H1 (cell line): ENCODE measurements around the gene DLG5. TPM values are rescaled to one million over a fixed set of nuclear protein-coding genes. Genes with fewer than 3 reads are reported as not detected.

Experiments used
- CREB1 ChIP-seq: IDR thresholded peaks from 2 replicates; pipeline ENCODE4 v1.6.1; 2012; ENCODE audit warnings: inconsistent platforms
- EZH2 ChIP-seq: fragments of 200-600 bp; sonication (generic); IDR thresholded peaks from 2 replicates; pipeline ENCODE4 v1.7.1; 2012; ENCODE audit warnings: low read depth, mild to moderate bottlenecking, moderate library complexity, low read length, inconsistent platforms; ENCODE audit not compliant: severe bottlenecking
- GABPA ChIP-seq: IDR thresholded peaks from 2 replicates; pipeline ENCODE4 v1.6.1; 2011; ENCODE audit warnings: mild to moderate bottlenecking, low read length, moderate library complexity, borderline replicate concordance; ENCODE audit not compliant: insufficient read depth
- HDAC6 ChIP-seq: IDR thresholded peaks from one replicate; pipeline ENCODE4 v1.7.1; 2012; ENCODE audit warnings: low read depth, mild to moderate bottlenecking, inconsistent platforms, low read length, moderate library complexity
- KDM1A ChIP-seq: fragments of 200-600, 300-600 bp; sonication (generic); IDR thresholded peaks from 2 replicates; pipeline ENCODE4 v1.7.1; 2016; ENCODE audit warnings: mild to moderate bottlenecking, low read length, borderline replicate concordance
- RNF2 ChIP-seq: fragments of 200-900, 300-1000 bp; sonication (generic); IDR thresholded peaks from 2 replicates; pipeline ENCODE4 v1.7.1; 2016; ENCODE audit warnings: borderline replicate concordance, low read depth, mild to moderate bottlenecking, antibody characterized with exemption, low read length; ENCODE audit not compliant: poor library complexity, severe bottlenecking; ENCODE audit errors: missing control alignments
- SP1 ChIP-seq: IDR thresholded peaks from 2 replicates; pipeline ENCODE4 v1.6.1; 2011; ENCODE audit warnings: low read depth, low read length
- TAF1 ChIP-seq: IDR thresholded peaks from 2 replicates; pipeline ENCODE4 v1.6.1; 2011; ENCODE audit warnings: mild to moderate bottlenecking, low read depth, low read length
- ZNF274 ChIP-seq: IDR thresholded peaks from 2 replicates; pipeline ENCODE4 v1.7.0; 2012; ENCODE audit warnings: low read length, borderline replicate concordance; ENCODE audit errors: extremely low read depth
- polyA plus RNA-seq, 7 experiments: library from polyadenylated mRNA; depleted of rRNA in 3 of 7; stranded (reverse) in 5 of 7; unstranded in 2 of 7; fragments of >200 nt in 5 of 7; fragments of 200-250 nt in 2 of 7; gene quantifications; 1 replicate in 5 of 7; 2 replicates in 1 of 7; 4 replicates in 1 of 7; pipeline versions ENCODE4 v1.2.1 to v1.2.3, GENCODE V29; 2011 to 2013; ENCODE audit warnings: missing spikeins in 2 of 7, mixed read lengths in 2 of 7
- total RNA-seq: library from RNA; stranded (reverse); fragmentation: NEBNext Ultra II Directional; extraction: Animal tissue kit (Norgen Biotek cat#: 25700); gene quantifications from 2 replicates; pipeline ENCODE4 v1.2.1, GENCODE V29; 2021
- TF ChIP-seq, protein P1 (sequence below): fragments of 300-600 bp; sonication (generic); IDR thresholded peaks from 2 replicates; pipeline ENCODE4 v1.7.1; 2012; ENCODE audit warnings: low read length, moderate library complexity, mild to moderate bottlenecking, inconsistent platforms; ENCODE audit not compliant: insufficient replicate concordance
- TF ChIP-seq, protein P2 (sequence below): IDR thresholded peaks from 2 replicates; pipeline ENCODE4 v1.6.1; 2012; ENCODE audit warnings: inconsistent platforms

DLG5 gene
- total and polyA plus RNA-seq, 2 of the 8 experiments (the other 6 are each of a cell fraction or from before 2014, with no cell fraction given) = 15.6 to 71.4 TPM

DNA sequence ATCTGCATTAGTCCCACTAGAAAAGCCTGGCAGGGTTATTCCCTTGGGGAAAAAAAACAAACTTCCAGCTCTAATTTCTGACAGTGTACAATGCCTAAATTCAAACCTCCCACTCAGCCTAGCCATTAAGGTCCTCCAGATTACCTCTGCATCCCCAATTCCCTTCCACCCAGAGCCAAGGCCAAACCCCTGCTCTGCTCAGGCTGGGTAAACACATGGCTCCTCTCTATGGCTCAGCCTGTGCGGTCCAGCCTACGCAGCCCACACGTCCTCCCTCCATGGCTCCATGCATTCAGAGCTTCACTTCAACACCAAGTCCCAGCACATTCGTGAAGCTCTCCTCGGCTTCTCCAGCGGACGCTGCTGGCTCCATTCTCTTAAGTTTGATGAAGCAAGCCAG, 5.2 kb downstream of the DLG5 start (continued):
- TF ChIP-seq, protein P1, sequence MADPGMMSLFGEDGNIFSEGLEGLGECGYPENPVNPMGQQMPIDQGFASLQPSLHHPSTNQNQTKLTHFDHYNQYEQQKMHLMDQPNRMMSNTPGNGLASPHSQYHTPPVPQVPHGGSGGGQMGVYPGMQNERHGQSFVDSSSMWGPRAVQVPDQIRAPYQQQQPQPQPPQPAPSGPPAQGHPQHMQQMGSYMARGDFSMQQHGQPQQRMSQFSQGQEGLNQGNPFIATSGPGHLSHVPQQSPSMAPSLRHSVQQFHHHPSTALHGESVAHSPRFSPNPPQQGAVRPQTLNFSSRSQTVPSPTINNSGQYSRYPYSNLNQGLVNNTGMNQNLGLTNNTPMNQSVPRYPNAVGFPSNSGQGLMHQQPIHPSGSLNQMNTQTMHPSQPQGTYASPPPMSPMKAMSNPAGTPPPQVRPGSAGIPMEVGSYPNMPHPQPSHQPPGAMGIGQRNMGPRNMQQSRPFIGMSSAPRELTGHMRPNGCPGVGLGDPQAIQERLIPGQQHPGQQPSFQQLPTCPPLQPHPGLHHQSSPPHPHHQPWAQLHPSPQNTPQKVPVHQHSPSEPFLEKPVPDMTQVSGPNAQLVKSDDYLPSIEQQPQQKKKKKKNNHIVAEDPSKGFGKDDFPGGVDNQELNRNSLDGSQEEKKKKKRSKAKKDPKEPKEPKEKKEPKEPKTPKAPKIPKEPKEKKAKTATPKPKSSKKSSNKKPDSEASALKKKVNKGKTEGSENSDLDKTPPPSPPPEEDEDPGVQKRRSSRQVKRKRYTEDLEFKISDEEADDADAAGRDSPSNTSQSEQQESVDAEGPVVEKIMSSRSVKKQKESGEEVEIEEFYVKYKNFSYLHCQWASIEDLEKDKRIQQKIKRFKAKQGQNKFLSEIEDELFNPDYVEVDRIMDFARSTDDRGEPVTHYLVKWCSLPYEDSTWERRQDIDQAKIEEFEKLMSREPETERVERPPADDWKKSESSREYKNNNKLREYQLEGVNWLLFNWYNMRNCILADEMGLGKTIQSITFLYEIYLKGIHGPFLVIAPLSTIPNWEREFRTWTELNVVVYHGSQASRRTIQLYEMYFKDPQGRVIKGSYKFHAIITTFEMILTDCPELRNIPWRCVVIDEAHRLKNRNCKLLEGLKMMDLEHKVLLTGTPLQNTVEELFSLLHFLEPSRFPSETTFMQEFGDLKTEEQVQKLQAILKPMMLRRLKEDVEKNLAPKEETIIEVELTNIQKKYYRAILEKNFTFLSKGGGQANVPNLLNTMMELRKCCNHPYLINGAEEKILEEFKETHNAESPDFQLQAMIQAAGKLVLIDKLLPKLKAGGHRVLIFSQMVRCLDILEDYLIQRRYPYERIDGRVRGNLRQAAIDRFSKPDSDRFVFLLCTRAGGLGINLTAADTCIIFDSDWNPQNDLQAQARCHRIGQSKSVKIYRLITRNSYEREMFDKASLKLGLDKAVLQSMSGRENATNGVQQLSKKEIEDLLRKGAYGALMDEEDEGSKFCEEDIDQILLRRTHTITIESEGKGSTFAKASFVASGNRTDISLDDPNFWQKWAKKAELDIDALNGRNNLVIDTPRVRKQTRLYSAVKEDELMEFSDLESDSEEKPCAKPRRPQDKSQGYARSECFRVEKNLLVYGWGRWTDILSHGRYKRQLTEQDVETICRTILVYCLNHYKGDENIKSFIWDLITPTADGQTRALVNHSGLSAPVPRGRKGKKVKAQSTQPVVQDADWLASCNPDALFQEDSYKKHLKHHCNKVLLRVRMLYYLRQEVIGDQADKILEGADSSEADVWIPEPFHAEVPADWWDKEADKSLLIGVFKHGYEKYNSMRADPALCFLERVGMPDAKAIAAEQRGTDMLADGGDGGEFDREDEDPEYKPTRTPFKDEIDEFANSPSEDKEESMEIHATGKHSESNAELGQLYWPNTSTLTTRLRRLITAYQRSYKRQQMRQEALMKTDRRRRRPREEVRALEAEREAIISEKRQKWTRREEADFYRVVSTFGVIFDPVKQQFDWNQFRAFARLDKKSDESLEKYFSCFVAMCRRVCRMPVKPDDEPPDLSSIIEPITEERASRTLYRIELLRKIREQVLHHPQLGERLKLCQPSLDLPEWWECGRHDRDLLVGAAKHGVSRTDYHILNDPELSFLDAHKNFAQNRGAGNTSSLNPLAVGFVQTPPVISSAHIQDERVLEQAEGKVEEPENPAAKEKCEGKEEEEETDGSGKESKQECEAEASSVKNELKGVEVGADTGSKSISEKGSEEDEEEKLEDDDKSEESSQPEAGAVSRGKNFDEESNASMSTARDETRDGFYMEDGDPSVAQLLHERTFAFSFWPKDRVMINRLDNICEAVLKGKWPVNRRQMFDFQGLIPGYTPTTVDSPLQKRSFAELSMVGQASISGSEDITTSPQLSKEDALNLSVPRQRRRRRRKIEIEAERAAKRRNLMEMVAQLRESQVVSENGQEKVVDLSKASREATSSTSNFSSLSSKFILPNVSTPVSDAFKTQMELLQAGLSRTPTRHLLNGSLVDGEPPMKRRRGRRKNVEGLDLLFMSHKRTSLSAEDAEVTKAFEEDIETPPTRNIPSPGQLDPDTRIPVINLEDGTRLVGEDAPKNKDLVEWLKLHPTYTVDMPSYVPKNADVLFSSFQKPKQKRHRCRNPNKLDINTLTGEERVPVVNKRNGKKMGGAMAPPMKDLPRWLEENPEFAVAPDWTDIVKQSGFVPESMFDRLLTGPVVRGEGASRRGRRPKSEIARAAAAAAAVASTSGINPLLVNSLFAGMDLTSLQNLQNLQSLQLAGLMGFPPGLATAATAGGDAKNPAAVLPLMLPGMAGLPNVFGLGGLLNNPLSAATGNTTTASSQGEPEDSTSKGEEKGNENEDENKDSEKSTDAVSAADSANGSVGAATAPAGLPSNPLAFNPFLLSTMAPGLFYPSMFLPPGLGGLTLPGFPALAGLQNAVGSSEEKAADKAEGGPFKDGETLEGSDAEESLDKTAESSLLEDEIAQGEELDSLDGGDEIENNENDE = no peak
- TF ChIP-seq SP1 (no peak), KDM1A (no peak), ZNF274 (no peak), TAF1 (no peak), HDAC6 (no peak), EZH2 (no peak), RNF2 (no peak), GABPA (no peak), CREB1 (no peak)
- TF ChIP-seq, protein P2, sequence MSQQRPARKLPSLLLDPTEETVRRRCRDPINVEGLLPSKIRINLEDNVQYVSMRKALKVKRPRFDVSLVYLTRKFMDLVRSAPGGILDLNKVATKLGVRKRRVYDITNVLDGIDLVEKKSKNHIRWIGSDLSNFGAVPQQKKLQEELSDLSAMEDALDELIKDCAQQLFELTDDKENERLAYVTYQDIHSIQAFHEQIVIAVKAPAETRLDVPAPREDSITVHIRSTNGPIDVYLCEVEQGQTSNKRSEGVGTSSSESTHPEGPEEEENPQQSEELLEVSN = no peak
